HG03066 (cell line): ENCODE measurements around the gene EPB41L4B.
"Not testable (repeated sequence)": the region's sequence is repeated elsewhere in the genome, so short reads cannot be mapped to it uniquely, and the experiment has no call there.

Experiments
- ATAC-seq: cut with Tn5 transposase; IDR thresholded peaks from one replicate; pipeline ENCODE4 v1.9.1; 2021; ENCODE audit warnings: low read depth; ENCODE audit not compliant: unreplicated experiment

EPB41L4B gene

DNA sequence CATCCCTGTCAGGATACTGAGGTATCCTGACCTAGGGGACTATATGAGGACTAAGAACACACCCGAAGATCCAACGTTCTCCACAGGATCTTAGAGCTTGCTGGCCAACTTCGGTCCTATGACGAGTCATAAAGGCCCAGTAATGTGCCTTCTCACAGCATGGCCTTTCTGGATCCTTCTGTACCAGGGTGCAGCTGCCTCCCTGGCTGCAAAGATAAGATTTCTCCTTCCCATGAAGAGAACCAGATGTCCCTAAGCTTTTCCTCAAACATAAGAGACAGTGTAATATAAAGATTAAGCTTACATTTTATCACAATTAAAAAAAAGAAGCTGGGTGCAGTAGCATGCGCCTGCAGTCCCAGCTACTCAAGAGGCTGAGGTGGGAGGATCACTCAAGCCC is 18.3 kb downstream of the EPB41L4B start:
- ATAC-seq = no peak

DNA sequence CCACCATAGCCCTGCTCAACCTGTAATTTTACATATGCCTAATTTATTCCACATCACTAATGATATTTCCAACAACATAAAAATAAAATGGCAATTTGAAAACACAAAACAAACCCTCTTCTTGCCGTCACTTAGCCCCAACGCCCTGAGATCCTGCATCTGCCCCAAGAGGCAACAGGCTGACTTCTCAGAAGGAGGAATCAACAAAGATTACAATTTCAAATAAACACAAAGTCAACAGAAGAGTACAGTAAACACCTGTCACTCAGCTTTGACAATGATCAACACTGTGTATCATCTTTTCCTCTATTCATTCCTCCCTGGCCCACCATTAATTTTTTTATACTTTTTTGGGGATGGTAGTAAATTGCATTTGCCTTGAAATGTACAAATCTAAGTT is 19.8 kb downstream of the EPB41L4B start:
- ATAC-seq = no peak

DNA sequence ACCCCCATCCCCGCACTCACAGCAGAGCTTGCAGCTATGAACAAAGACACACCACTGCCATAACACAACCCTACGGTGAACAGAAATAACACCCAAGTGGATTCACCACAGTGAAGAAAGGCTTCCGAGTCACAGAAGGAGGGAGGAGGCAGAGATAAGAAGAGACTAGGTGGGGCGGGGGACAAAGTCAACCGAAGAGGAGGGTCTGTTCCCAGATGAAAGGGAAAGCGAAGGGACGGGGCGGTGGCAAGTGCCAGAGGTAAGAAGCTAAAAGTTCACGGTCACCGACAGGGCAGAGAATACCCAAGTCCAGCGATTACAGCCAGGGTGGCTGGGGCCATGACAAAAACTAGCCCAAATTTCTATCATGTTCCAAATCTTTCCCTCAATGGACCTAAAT is 21.0 kb downstream of the EPB41L4B start:
- no peak for ATAC-seq

DNA sequence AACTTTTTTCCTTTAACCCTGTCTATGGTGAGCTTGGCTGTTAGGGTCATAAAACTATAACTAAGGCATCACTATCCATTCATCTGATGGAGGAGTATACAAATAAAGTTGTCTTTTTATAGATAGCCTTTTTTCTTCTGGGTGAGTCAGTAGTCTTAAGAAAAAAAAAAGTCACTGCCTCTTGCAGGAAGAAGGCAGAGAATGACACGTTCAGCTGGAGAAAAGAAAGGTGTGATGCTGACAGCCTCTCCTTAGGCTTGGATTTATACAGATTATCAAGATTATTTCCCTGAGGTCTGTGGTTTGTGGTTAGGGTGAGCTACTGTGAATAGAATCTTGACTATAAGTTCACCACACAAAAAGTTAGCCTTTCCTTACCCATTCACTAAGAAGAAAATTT is 23.0 kb downstream of the EPB41L4B start:
- no peak for ATAC-seq

DNA sequence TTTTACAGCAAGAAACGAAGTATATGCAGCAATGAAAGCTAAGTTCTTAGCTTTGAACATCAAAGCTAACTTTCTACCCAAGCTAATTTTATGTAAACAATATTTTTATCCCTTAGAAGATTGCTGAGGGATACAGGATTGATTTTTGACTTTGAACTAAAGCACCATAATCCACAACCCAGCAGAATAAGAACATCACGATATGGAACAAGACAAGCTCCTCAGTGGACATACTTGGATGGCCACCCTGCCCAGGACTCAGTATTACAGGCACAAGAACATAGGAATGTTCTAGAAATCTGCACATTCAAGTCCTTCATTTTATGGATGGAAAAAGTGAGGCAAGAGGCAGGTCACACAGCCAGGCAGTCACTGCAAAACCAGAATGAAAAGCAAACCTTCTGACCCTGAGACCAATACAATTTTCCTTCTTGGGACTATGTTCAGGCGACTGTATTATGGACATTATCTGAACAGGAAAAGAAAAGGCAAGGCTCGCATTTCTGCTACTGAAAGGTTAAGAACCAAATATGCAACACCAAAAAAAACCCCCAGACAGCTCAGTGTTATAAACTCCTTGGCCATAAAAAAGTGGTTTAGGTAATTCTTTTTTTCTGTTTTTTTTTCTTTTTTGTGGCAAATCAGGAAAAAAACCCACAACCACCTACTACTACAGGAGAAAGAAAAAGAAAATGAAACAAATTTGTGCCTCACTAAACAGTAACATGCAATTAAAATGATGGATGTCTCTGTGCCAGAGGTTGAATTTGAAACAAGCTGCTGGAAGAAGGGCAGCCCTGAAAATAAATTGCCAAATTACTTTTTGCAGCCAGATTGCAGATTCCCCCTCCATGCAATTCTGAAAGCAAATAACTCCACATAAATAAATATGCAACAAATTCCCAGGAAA is 25.4 kb downstream of the EPB41L4B start:
- no peak for ATAC-seq

DNA sequence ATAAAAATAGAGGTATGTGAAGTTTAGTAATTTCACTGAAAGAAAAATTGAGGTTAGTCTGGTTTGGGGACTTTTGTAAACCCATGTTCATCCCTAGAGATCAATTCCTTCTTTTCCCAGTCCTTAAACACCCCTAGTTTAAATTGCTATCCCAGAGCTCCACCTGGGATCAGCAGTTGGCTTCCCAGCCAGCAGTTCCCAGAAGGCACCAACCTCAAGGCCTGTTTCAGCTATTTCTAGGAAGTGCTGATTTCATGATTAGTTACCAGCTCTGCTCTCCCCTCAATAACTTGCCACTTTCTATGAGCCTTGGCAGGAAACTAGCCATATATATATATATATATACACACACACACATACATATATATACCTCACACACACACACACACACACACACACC is 30.5 kb downstream of the EPB41L4B start:
- no peak for ATAC-seq

DNA sequence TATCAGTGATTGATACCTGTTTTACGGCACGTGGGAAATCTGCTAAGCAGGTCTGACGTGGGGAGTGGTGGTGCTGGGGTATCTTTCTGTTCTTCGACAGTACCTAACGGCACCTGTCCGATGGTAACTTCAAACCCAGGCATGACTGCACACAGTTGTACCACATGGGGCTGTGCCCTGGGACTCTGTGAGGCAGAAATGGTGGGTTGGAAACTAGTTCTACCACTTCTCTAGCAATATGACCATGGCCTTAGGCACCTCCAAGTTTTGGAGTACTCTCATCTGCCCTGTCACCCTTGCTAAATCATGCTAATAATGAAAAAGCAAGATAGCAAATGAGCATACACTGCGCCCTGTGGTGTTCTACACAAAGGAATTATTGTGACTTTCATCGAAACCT is 30.9 kb downstream of the EPB41L4B start:
- ATAC-seq = no peak

DNA sequence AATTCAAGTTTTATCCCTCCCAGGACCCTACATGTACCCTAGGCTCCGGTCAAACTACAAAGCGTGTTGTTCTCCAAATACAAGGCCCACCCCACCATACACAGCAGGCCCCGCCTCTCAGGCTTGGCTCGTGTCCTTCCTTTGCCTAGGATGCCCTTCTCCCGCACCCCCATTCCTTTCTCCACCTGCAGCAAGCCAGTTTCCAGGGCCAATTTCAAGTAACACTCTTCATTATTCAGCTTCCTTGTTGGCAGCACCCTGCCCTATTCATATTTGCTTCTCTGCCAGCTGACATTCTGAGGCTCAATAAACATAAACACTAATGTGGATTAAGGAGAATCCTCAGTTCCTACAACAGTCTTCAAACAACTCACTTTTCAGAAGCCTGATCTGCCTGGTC is 31.7 kb downstream of the EPB41L4B start:
- no peak for ATAC-seq

DNA sequence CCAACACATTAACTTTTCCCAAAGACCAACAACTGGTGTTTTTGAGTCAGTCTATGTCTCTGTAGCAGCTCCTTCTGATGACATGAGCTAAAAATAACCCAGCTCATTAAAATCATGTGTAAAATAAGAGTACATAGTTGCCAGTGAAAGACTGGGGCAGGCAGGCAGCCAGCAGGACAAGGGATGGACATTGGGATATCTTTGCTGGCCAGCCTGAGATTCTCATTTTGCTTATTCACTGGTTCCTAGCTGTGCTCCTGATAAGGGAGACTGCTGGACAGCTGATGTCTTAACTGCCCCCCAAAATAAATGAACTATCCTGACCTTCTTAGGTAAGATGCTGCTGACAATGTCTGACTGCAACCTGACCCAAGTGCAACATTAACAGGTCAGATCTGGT is 33.9 kb downstream of the EPB41L4B start:
- ATAC-seq = no peak

DNA sequence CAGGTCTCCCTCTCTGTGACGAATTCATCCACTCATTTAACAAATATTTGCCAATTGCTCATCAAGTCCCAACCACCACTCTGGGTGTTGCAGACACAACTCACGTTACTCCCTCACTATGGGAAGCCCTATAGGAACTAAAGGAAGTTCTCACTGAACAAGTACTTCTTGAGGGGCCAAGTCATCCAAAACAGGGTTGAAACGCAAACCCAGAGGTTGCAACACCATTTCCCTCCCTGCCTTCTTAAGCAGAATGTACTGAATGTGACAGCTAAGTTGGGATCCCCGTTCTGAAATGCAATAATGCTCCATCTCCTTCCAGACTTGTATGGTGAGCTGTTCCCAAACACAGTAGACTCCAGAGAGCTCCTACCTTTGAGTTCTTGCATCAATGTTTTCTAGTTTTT is 34.3 kb downstream of the EPB41L4B start:
- ATAC-seq = no peak

DNA sequence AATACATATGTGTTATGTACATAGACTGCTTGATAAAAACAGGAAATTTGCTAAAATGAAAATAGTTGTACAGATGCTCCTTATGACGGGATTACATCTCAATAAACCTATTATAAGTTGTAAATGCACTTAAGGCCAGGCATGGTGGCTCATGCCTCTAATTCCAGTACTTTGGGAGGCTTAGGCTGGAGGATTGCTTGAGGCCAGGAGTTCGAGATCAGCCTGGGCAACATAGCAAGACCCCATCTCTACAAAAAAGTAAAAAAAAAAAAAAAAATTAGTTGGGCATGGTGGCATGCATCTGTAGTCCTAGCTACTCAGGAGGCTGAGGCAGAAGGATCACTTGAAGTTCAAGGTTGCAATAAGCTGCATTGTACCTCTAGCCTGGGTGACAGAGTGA is 37.2 kb downstream of the EPB41L4B start:
- ATAC-seq = not testable (repeated sequence)

DNA sequence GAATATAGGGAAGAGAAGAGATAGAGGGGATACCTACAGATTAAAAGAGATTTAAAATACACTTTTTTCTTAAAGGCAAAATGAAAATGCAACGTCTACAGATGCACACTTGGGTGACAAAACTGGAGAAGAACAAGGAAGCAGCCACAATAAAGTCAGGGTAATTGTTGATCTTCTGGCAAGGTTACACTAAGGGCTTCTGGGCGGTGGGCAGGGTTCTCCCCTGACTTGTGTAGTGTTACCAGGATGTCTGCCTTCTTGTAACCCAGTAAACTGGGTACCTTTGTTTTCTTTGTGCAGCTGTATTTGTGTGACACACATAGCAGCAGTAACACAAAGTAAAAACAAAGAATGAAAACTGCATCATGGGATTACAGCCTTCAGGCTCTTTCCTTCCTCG is 37.8 kb downstream of the EPB41L4B start:
- no peak for ATAC-seq

DNA sequence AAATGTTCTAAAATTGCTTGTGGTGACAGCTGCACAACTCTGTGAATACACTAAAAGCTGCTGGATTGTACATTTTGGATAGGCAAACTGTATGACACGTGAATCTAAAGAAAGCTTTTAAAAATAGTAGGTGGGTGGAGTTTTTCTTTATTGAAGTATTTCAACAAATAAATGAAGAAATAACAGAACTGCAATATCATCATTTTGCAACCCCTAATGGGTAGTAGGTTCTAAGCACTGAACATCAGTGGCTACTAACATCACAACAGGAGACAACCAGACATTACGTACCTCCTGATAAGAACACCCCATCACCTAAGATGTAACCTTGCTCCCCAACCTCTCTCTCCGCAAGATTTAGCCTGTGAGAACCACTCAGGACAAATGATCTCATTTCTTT is 38.6 kb downstream of the EPB41L4B start:
- ATAC-seq = no peak

DNA sequence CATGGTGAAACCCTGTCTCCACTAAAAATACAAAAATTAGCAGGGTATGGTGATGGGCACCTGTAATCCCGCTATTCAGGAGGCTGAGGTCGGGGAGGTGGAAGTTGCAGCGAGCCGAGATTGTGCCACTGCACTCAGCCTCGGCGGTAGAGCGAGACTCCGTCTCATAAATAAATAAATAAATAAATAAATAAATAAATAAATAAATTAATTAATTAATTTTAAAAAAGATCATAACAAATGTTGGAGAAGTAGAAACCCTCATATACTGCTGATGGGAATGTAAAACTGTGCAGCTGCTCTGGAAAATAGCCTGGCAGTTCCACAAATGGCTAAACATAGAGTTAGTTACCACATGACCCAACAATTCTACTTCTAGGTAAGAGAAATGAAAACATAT is 39.3 kb downstream of the EPB41L4B start:
- no peak for ATAC-seq

DNA sequence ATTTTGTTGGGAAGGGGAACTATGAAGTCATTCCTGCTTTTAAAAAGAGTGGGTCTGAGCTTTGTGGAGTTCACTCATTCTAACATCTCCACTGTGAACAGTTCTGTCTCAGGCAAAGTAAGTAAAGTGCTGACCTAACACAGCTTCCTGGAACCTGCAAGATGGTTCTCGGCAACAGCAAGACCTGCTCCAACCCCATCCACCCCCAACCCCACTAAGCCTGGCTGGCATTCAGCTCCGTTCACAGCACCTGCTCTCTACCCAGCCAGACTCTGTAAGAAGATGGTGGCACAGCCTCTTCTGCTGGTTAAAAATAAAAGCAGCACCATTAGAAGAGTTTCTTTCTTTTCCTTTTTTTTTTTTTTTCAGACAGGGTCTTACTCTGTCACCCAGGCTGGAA is 42.0 kb downstream of the EPB41L4B start:
- ATAC-seq = no peak

DNA sequence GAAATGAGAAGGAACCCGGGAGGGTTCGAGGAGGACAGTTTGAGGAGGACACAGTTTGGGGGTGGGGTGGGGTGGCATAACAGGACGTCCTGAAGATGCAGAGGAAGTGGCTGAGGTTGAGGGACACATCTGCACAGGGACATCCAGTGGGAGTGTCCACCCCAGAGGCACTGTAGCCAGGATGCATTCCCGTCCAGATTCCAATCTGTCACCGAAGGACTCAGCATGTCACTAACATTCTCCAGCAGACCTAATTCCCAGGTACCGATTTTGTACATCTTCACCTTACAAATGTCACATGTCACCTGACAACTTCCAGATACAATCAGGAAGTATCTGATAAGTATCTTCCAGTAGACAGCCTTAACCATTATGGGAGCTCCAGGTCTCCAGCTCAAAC is 42.6 kb downstream of the EPB41L4B start:
- ATAC-seq = no peak

DNA sequence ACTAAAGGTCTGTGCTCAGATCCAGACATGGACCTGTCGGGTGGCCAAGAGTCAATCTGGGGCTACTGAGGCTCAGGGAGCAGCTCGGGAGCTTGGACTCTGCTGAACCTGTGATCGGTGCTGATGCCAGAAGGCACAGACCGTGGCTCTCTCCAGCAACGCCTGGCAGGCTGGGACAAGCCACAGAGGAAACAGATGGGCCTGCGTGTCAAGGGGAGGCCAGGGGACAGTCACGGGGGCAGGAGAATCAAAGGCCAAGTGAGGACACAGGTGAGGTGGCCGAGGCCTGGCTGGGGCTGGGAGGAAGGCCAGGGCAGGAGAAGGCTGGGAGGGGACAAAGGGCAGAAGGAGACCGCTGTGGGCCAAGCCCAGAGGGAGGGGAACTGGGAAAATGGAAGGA is 43.4 kb downstream of the EPB41L4B start:
- no peak for ATAC-seq

DNA sequence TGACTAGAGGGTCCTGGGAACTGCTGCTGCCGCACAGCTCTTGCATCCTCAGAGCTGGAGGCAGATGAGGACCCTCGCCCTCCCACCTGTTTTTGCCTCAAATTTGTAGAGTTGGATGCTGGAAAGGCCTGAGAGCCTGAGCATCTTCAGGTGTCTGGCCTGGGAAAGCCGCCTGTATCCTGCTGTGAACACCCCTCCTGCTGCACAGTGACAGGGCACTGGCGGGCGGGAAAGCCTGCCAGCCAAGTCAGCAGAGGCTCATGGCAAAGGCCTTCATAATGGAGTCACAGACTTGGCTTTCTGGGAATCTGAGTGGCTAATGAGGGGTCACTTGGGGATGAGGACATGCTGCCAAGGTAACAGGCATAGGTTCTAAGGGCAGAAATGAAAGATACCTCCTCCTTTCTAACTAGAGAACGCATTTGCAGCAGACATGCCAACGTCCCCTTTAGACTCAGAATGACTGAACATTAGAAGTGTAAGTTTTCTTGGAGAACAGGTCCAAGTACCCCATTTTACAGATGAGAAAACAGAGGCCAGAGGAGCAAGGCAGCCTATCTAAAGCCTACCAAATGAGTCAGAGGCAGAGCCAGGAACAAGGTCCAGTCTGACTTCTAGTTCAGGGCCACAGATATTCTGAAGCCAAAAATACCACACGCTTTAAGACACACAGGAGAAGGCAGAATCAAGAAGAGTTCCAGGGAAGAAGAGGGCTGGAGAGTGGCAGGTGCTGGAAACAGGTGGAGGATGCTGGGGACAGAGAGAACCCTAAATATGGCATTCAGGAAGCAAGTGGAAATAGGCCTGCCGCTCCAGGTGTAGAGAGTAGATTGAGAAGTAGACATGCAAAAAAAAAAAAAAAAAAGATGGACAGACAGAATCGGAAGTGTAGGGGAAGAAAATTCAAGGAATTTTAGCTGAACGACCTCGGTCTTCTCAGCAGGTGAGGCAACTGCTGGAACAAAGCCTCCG is 44.1 kb downstream of the EPB41L4B start:
- no peak for ATAC-seq

DNA sequence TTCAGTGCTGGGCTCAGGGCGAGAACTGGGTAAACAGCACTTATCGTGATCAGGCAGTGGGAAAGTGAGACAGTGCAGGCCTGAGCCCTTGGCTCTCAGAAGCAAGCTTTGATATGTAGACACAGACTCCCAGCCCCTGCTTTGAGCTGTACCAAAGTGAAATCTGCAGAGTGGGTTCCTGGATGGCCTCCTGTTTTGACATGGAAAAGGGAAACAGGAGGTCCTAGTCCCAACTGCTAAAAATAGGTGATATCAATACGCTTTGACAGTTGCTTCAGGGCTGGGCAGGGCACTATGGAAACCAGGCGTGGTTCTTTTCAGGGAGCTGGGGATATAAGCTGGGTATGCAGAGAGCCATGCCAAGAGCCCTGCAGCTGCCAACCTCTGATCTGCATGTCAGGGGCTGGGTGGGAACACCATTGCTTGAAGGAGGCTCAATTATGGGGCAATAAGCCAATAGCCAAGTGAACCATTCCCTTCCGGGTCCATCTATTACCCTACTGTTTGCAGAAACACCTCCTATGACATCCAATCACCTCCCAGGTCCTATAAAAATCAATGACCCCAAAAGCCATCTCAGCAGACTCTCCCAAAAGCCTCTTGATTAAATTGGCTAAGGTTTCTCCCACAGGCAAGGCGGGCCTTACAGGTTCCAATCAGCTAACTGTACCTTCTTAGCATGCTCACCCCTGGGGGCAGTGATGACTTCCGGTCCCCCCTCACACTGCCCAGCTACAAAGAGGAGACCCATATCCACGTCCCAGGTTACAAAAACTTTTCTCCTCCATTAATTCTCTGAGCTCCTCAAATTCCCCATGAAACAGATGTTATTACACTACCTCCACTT is 45.8 kb downstream of the EPB41L4B start:
- ATAC-seq = no peak

DNA sequence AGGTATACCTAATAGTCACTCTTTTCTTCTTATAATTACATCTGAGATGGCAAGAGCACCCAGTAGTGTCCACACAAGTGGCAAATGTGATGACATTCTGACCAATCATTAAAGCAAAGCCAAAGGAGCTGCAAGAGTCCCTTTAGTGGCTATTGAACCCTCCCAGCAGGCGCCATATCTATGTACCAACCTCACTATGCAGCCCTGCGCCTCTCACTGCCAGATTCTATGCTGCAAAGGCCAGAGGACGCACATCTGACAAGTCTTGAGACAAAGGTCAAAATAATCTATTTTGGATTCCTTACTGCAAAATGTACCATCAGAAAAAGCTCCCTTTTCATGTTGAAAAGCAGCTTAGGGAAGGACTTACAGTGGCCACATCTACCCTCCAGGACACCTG is 47.0 kb downstream of the EPB41L4B start:
- ATAC-seq = no peak

DNA sequence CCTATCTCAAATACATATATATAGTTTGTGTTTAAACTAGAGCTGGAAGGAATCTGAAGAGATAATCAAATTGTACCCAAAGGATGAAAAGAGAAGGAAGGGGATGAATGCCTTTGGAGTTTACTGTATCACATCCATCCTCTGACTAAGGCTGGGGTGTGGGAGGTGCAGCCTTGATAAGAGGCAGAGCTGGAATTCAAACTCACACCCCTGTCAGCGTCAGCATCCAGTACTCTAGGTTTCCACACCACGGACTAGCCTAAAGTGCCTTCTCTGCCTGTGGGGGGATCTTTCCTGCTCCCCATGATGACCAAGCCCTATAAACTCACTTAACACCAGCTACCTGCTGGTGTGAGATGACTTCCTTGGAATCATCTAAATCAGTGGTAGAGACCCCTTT is 48.1 kb downstream of the EPB41L4B start:
- no peak for ATAC-seq
